GM12878 (cell line): ENCODE results near the gene MLXIP. TPM values are rescaled to one million over a fixed set of nuclear protein-coding genes. Genes with fewer than 3 reads are reported as not detected.

Source experiments
- ATAC-seq: fragments of 200-7000 bp; cut with Tn5 transposase; 3 replicates; pipeline ENCODE4 v1.9.1; 2020; ENCODE audit warnings: mild to moderate bottlenecking, moderate library complexity
- BruUV-seq: library from RNA; stranded (reverse); fragments of 400-500 nt; replicated peaks from 2 replicates; lab custom pipeline; 2021; lab: Mats Ljungman, UMichigan
- CTCF ChIA-PET: fragments of 300-600 bp; sonication (Branson Sonifier 250); formaldehyde crosslinking; extraction: SDS; loops from one replicate; lab custom pipeline; 2021; ENCODE audit warnings: inconsistent platforms; lab: Yijun Ruan, JAX
- POLR2A ChIA-PET: fragments of 350-600 bp; formaldehyde crosslinking; extraction: SDS; loops from one replicate; lab custom pipeline; 2021; ENCODE audit warnings: inconsistent platforms; lab: Charles Lee
- RAD21 ChIA-PET: fragments of 300-600 bp; sonication (Branson Sonifier 250); formaldehyde crosslinking; loops from one replicate; lab custom pipeline; 2023; ENCODE audit warnings: antibody characterized with exemption; ENCODE audit not compliant: unreplicated experiment; lab: Charles Lee
- SMC1A ChIA-PET: fragments of 300-600 bp; sonication (Branson Sonifier 250); formaldehyde crosslinking; loops from one replicate; lab custom pipeline; 2023; ENCODE audit not compliant: unreplicated experiment, uncharacterized antibody; lab: Charles Lee
- DNase-seq: peaks from one replicate; pipeline ENCODE4 v3.0.0-alpha.2; 2011; ENCODE audit warnings: low read depth, low spot score
- FAIRE-seq: peaks from 3 replicates; lab custom pipeline; 2011; peaks lifted over from hg19 to GRCh38; lab: Jason Lieb, UNC
- H2AFZ ChIP-seq: 2 replicates; pipeline ENCODE4 v1.6.0; 2011; ENCODE audit warnings: low read depth, low read length, control low read depth; ENCODE audit not compliant: control insufficient read depth
- H3K27ac ChIP-seq: 2 replicates; pipeline ENCODE4 v1.5.1; 2011; ENCODE audit warnings: control low read depth; ENCODE audit not compliant: control insufficient read depth, insufficient read depth
- H3K27me3 ChIP-seq, 2 experiments: replicated peaks in 1 of 2; 2 replicates each; pipeline versions ENCODE4 v1.6.0 to v1.6.1; 2011; ENCODE audit warnings: low read length in 1 of 2; ENCODE audit not compliant: control insufficient read depth in 2 of 2, insufficient read depth in 2 of 2
- H3K36me3 ChIP-seq, 2 experiments: 2 replicates each; pipeline ENCODE4 v1.5.1; 2011; ENCODE audit warnings: low read length in 1 of 2; ENCODE audit not compliant: control insufficient read depth in 2 of 2, insufficient read depth in 2 of 2
- H3K4me1 ChIP-seq: 2 replicates; pipeline ENCODE4 v1.6.1; 2011; ENCODE audit warnings: mild to moderate bottlenecking, low read length, moderate library complexity, mixed read lengths; ENCODE audit not compliant: control insufficient read depth, insufficient read depth
- H3K4me2 ChIP-seq: 2 replicates; pipeline ENCODE4 v1.6.0; 2011; ENCODE audit warnings: control low read depth; ENCODE audit not compliant: control insufficient read depth, insufficient read depth
- H3K4me3 ChIP-seq: fragments of 200-600 bp; sonication (generic); 2 replicates; pipeline ENCODE4 v1.5.1; 2016
- H3K79me2 ChIP-seq: 2 replicates; pipeline ENCODE4 v1.6.0; 2011; ENCODE audit warnings: low read length; ENCODE audit not compliant: control insufficient read depth, insufficient read depth
- H3K9ac ChIP-seq: 2 replicates; pipeline ENCODE4 v1.8.0; 2011; ENCODE audit warnings: low read length, control low read depth, mixed read lengths; ENCODE audit not compliant: control insufficient read depth, insufficient read depth
- H3K9me3 ChIP-seq: replicated peaks from 3 replicates; pipeline ENCODE4 v1.5.1; 2011; ENCODE audit warnings: mild to moderate bottlenecking, low read length; ENCODE audit not compliant: control insufficient read depth, insufficient read depth
- H4K20me1 ChIP-seq: 2 replicates; pipeline ENCODE4 v1.6.0; 2011; ENCODE audit not compliant: control insufficient read depth, insufficient read depth
- FOXK2 ChIP-seq: fragments of 450-650 bp; IDR thresholded peaks from 2 replicates; pipeline ENCODE4 v1.6.1; 2017; ENCODE audit warnings: mild to moderate bottlenecking, moderate library complexity
- IRF3 ChIP-seq: fragments of 450-650 bp; IDR thresholded peaks from 2 replicates; pipeline ENCODE4 v1.6.1; 2014; ENCODE audit warnings: mild to moderate bottlenecking
- MXI1 ChIP-seq: fragments of 150-350 bp; IDR thresholded peaks from 2 replicates; pipeline ENCODE4 v1.6.1; 2011; ENCODE audit warnings: low read depth, mild to moderate bottlenecking, inconsistent platforms, low read length, improper control_type of control experiment
- PRDM15 ChIP-seq: fragments of 450-650 bp; formaldehyde crosslinking; IDR thresholded peaks from 2 replicates; pipeline ENCODE4 v1.4.0; 2020; ENCODE audit warnings: mild to moderate bottlenecking, moderate library complexity
- STAT3 ChIP-seq: IDR thresholded peaks from 2 replicates; pipeline ENCODE4 v1.6.1; 2011; ENCODE audit warnings: low read depth, low read length, improper control_type of control experiment
- TCF3 ChIP-seq: IDR thresholded peaks from 2 replicates; pipeline ENCODE4 v1.6.1; 2012; ENCODE audit warnings: low read depth, mild to moderate bottlenecking, low read length, borderline replicate concordance; ENCODE audit not compliant: insufficient read depth
- USF1 ChIP-seq: IDR thresholded peaks from 2 replicates; pipeline ENCODE4 v1.6.1; 2011; ENCODE audit warnings: borderline replicate concordance, low read depth, mild to moderate bottlenecking, moderate library complexity, mixed read lengths, low read length; ENCODE audit not compliant: insufficient read depth; ENCODE audit errors: extremely low read length
- YY1 ChIP-seq: IDR thresholded peaks from 2 replicates; pipeline ENCODE4 v1.6.1; 2011; ENCODE audit warnings: low read depth, mild to moderate bottlenecking, low read length
- ZNF24 ChIP-seq: fragments of 450-650 bp; IDR thresholded peaks from 2 replicates; pipeline ENCODE4 v1.6.1; 2017; ENCODE audit warnings: antibody characterized with exemption, mild to moderate bottlenecking
- ZNF384 ChIP-seq: IDR thresholded peaks from 2 replicates; pipeline ENCODE4 v1.6.1; 2012; ENCODE audit warnings: low read depth, mild to moderate bottlenecking, low read length, improper control_type of control experiment, borderline replicate concordance
- WGBS: methylation state at CpG from one replicate; pipeline ENCODE4 v1.1.6; 2016; ENCODE audit warnings: low lambda C conversion rate; ENCODE audit not compliant: insufficient replicate concordance, insufficient coverage; ENCODE audit errors: missing lambda C conversion rate; 5-methylcytosine and 5-hydroxymethylcytosine counted together
- in situ Hi-C: fragments of 300-500 bp; cut with MboI; formaldehyde crosslinking; loops from 9 replicates; pipeline ENCODE4 v1.14.3; 2018; ENCODE audit warnings: mixed read lengths
- intact Hi-C: fragments of 100-400 bp; cut with micrococcal nuclease; formaldehyde crosslinking; loops from one replicate; pipeline ENCODE4 v1.14.2; 2022; ENCODE audit not compliant: unreplicated experiment
- polyA plus RNA-seq, 11 experiments: library from polyadenylated mRNA; depleted of rRNA in 4 of 11; unstranded in 6 of 11; stranded (reverse) in 5 of 11; fragments of >200 nt; fragmentation: Nextera tagmentation in 4 of 11; fragmentation: Illumina TruSeq in 1 of 11; extraction: Ambion mirVana in 4 of 11; extraction: Trizol in 1 of 11; gene quantifications; 1 replicate in 1 of 11; 2 replicates in 10 of 11; pipeline versions ENCODE4 v1.2.1 to v1.2.3, GENCODE V29; 2011 to 2016; ENCODE audit warnings: inconsistent platforms in 2 of 11, missing spikeins in 2 of 11, low read depth in 1 of 11
- total RNA-seq, 4 experiments: library from RNA; depleted of rRNA in 3 of 4; stranded (reverse); fragments of >200 nt in 3 of 4; fragmentation: Illumina TruSeq in 1 of 4; extraction: Trizol in 1 of 4; gene quantifications; 2 replicates each; pipeline versions ENCODE4 v1.2.1 to v1.2.3, GENCODE V29; 2013 to 2021
- TF ChIP-seq, protein P1 (sequence below): fragments of 450-650 bp; formaldehyde crosslinking; IDR thresholded peaks from 2 replicates; pipeline ENCODE4 v1.4.0; 2022; ENCODE audit warnings: mild to moderate bottlenecking, moderate library complexity

The MLXIP gene
- total and polyA plus RNA-seq, 10 of the 15 experiments (the other 5 are each of a cell fraction or from before 2014, with no cell fraction given), result 1.1 to 23.7 (median 7.0) TPM

DNA sequence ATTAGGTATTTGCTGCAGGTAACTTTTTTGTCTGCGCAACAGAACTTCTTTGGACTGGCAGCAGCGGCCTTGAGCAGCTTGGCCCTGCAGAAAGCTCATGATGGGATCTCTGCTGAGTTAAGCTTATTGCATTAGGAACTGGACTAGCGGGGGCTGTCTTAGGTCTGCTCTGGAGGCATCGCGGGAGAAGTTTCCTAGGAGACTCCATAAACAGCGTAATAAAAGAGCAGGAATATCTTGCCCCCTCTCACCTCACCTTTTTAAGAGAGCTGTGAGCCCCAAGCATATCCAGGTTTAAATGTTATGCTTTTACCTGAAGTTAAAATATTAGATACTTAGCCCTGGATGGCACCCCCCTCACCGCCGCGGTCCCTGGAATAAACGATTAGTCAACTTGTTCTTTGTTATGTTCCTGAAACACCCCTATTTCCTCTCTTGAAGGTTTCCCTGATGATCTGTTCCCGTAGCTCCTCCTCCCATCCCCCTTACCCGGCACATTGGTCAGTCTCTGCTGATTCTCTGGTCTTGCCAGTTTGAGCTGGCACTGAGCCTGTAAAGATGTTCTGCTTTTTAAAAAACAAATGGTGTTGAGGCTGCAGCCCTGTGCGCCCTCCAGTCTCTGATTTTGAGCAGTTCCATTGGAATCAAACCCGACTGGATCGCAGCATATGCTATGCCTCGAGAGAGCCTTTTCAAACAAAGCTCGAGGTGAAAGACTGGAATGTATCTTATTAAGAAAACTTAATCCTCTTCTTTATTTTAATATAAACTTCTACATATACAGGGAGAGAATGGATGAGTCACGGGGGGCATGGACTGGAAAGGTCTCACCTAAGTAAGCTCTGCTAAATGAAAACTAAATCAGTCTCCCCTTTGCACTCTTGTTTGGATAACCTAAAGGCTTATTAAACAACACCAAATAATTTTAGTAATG lies 1.9 kb downstream of the MLXIP start:
- TSS peak; percentile 51 for BruUV-seq
- 36% methylated on average over 18 of the region's 18 CpGs for WGBS
- H4K20me1 ChIP-seq, result 0 out of 2 replicates have a peak, but pooled peaks cover 3% of the 10 kb centered on the region
- ATAC-seq (0 out of 3 replicates have a peak, but pooled peaks have one; percentile 2), FAIRE-seq (no peak), DNase-seq (no peak)
- ChIA-PET RAD21 (interaction anchor here (0.6 to 2.5 kb wide), 9 partner anchors 8 to 286 kb away, joined by 3 to 10 read pairs (median 4); partner anchors contain the start of gene CFAP251), SMC1A (interaction anchor here (0.6 to 2.9 kb wide), 11 partner anchors 9 to 162 kb away, joined by 3 to 16 read pairs (median 4); partner anchors contain the start of gene CFAP251), CTCF (interaction anchor here (0.9 to 3.9 kb wide), 14 partner anchors 9 to 286 kb away, joined by 3 to 32 read pairs (median 4); partner anchors contain the start of gene CFAP251), POLR2A (interaction anchor here (0.6 to 3.2 kb wide), 7 partner anchors 9 to 1971 kb away, joined by 3 to 13 read pairs (median 4); partner anchors contain the start of gene DIABLO)
- in situ Hi-C loops (no loop called here), intact Hi-C loops (no loop called here)
- H3K27ac ChIP-seq, result no peak overlapping the region
- H3K4me3 ChIP-seq, result peak overlapping the region; percentile 69
- peak overlapping the region; percentile 91 for H3K4me2 ChIP-seq
- H3K4me1 ChIP-seq, result peaks cover 44% of the 10 kb centered on the region
- no peak overlapping the region for H2AFZ ChIP-seq
- no peaks in the 10 kb centered on the region for H3K9me3 ChIP-seq
- peak overlapping the region; percentile 41; the same call in 1 of the 2 replicates for H3K9ac ChIP-seq
- peaks cover 0 to 1% of the 10 kb centered on the region in 2 experiments; a peak in 1 of 4 replicates for H3K36me3 ChIP-seq
- H3K27me3 ChIP-seq, result no peaks in the 10 kb centered on the region
- no peaks in the 10 kb centered on the region; the same call in 1 of the 2 replicates for H3K79me2 ChIP-seq
- TF ChIP-seq, protein P1, sequence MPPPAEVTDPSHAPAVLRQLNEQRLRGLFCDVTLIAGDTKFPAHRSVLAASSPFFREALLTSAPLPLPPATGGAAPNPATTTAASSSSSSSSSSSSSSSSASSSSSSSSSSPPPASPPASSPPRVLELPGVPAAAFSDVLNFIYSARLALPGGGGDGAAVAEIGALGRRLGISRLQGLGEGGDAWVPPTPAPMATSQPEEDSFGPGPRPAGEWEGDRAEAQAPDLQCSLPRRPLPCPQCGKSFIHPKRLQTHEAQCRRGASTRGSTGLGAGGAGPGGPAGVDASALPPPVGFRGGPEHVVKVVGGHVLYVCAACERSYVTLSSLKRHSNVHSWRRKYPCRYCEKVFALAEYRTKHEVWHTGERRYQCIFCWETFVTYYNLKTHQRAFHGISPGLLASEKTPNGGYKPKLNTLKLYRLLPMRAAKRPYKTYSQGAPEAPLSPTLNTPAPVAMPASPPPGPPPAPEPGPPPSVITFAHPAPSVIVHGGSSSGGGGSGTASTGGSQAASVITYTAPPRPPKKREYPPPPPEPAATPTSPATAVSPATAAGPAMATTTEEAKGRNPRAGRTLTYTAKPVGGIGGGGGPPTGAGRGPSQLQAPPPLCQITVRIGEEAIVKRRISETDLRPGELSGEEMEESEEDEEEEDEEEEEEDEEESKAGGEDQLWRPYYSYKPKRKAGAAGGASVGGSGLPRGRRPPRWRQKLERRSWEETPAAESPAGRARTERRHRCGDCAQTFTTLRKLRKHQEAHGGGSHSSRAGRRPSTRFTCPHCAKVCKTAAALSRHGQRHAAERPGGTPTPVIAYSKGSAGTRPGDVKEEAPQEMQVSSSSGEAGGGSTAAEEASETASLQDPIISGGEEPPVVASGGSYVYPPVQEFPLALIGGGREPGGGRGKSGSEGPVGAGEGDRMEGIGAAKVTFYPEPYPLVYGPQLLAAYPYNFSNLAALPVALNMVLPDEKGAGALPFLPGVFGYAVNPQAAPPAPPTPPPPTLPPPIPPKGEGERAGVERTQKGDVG (CRISPR knock-in tag), result no peak
- TF ChIP-seq IRF3, result no peak
- TF ChIP-seq PRDM15 (CRISPR knock-in tag), result no peak
- no peak for TF ChIP-seq ZNF384
- no peak for TF ChIP-seq MXI1
- no peak for TF ChIP-seq USF1
- no peak for TF ChIP-seq FOXK2
- TF ChIP-seq STAT3, result no peak
- no peak for TF ChIP-seq TCF3
- TF ChIP-seq YY1, result no peak
- no peak for TF ChIP-seq ZNF24
